Measurements from ENCODE around the gene NDUFB2. TPM values are rescaled to one million over a fixed set of nuclear protein-coding genes. Genes with fewer than 3 reads are reported as not detected.
A peak's percentile ranks its signal among the peaks of the same experiment; 100 is the strongest.

NDUFB2 gene
- total and polyA plus RNA-seq, 2 of the 13 experiments (the other 11 are each of a cell fraction or from before 2014, with no cell fraction given), result 206 to 221 TPM

DNA sequence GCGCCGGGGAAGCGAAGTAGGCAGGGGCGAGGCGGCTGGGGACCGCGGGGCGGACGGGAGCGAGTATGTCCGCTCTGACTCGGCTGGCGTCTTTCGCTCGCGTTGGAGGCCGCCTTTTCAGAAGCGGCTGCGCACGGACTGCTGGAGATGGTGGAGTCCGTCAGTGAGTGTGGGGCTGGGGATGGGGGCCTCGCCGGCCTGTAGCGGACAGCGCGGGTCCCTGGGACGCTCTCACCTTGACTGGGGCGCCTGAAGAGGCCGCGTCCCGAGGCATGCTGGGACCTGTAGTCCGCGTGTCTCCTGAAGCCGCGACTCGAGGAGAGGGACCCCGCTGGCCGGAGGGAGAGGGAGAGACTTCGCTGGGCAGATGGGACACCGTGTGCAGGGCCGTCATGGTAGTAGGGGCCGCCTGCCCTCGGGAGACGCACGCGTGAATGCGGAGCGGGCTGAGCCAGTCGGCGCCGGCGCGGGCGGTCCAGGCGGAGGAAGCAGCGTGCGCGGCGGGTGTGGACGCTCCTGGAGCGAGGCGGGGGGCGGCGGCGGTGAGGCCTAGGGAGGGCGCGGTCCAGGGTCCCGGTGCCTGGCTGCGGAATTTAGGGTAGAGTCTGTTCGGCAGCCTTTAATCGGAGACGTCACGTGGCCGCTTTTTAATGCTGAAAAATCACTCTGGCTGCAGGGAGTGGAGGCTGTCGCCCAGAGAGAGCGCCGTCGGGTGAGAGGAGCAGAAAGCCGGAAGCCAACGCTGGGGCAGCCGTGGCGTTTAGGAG, at the start of gene NDUFB2 (continued):
- no peak for TF ChIP-seq CBX1 (IDR thresholded peaks at IDR 0.05; ENCODE audit: low read depth)
- TF ChIP-seq, protein P1, sequence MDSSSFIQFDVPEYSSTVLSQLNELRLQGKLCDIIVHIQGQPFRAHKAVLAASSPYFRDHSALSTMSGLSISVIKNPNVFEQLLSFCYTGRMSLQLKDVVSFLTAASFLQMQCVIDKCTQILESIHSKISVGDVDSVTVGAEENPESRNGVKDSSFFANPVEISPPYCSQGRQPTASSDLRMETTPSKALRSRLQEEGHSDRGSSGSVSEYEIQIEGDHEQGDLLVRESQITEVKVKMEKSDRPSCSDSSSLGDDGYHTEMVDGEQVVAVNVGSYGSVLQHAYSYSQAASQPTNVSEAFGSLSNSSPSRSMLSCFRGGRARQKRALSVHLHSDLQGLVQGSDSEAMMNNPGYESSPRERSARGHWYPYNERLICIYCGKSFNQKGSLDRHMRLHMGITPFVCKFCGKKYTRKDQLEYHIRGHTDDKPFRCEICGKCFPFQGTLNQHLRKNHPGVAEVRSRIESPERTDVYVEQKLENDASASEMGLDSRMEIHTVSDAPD (CRISPR knock-in tag; IDR thresholded peaks at IDR 0.05), result 0 out of 2 replicates have a peak, but pooled peaks have one; percentile 67
- no peak for TF ChIP-seq HNRNPUL1 (IDR thresholded peaks at IDR 0.05; ENCODE audit: low read depth, low read length)
- TF ChIP-seq, protein P2, sequence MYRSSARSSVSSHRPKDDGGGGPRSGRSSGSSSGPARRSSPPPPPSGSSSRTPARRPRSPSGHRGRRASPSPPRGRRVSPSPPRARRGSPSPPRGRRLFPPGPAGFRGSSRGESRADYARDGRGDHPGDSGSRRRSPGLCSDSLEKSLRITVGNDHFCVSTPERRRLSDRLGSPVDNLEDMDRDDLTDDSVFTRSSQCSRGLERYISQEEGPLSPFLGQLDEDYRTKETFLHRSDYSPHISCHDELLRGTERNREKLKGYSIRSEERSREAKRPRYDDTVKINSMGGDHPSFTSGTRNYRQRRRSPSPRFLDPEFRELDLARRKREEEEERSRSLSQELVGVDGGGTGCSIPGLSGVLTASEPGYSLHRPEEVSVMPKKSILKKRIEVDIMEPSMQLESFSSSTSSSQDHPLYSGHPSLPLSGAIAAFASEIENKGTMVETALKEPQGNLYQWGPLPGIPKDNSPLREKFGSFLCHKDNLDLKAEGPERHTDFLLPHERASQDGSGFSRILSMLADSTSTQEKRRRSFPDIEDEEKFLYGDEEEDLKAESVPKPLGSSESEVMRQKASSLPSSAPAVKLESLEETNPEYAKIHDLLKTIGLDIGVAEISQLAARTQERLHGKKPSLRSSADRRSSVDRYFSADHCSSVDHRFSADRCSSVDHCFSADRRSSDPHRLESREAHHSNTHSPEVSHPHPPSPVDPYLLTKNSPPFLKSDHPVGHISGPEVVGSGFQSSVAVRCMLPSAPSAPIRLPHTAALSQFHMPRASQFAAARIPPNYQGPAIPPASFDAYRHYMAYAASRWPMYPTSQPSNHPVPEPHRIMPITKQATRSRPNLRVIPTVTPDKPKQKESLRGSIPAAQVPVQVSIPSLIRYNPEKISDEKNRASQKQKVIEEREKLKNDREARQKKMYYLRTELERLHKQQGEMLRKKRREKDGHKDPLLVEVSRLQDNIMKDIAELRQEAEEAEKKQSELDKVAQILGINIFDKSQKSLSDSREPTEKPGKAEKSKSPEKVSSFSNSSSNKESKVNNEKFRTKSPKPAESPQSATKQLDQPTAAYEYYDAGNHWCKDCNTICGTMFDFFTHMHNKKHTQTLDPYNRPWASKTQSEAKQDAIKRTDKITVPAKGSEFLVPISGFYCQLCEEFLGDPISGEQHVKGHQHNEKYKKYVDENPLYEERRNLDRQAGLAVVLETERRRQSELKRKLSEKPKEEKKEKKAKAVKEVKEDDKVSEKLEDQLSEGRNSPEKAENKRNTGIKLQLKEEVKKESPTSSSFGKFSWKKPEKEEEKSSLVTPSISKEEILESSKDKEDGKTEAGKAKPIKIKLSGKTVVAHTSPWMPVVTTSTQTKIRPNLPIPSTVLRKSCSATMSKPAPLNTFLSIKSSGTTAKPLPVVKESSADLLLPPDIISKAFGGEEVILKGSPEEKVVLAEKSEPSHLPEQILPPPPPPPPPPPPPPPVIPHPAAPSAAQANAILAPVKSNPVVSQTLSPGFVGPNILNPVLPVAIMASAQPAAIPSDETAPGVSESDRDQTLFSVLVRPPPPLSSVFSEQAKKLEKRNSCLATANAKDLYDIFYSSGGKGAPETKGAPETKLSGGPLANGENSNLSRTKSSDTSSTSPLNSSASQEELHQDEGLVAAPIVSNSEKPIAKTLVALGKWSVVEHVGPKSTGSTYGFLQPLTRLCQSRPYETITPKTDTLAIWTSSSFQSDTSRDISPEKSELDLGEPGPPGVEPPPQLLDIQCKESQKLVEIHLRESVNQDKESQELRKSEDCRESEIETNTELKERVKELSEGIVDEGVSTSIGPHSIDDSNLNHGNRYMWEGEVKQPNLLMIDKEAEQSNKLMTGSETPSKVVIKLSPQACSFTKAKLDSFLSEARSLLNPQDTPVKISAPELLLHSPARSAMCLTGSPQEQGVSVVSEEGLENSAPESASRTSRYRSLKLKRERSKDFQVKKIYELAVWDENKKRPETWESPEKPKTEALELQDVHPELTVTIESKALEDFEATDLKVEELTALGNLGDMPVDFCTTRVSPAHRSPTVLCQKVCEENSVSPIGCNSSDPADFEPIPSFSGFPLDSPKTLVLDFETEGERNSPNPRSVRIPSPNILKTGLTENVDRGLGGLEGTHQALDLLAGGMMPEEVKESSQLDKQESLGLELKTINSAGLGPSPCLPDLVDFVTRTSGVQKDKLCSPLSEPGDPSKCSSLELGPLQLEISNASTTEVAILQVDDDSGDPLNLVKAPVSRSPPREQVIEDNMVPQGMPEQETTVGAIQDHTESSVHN (CRISPR knock-in tag; IDR thresholded peaks at IDR 0.05), result peak; percentile 81; the same call in 1 of the 2 replicates
- TF ChIP-seq, protein P3, sequence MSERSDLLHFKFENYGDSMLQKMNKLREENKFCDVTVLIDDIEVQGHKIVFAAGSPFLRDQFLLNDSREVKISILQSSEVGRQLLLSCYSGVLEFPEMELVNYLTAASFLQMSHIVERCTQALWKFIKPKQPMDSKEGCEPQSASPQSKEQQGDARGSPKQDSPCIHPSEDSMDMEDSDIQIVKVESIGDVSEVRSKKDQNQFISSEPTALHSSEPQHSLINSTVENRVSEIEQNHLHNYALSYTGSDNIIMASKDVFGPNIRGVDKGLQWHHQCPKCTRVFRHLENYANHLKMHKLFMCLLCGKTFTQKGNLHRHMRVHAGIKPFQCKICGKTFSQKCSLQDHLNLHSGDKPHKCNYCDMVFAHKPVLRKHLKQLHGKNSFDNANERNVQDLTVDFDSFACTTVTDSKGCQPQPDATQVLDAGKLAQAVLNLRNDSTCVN (CRISPR knock-in tag; IDR thresholded peaks at IDR 0.05; ENCODE audit: borderline replicate concordance), result peak; percentile 55
- TF ChIP-seq, protein P4, sequence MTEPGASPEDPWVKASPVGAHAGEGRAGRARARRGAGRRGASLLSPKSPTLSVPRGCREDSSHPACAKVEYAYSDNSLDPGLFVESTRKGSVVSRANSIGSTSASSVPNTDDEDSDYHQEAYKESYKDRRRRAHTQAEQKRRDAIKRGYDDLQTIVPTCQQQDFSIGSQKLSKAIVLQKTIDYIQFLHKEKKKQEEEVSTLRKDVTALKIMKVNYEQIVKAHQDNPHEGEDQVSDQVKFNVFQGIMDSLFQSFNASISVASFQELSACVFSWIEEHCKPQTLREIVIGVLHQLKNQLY (CRISPR knock-in tag; IDR thresholded peaks at IDR 0.05), result no peak
- no peak for TF ChIP-seq HIVEP1 (CRISPR knock-in tag; IDR thresholded peaks at IDR 0.05)
- TF ChIP-seq ZNF816 (CRISPR knock-in tag; IDR thresholded peaks at IDR 0.05; ENCODE audit: borderline replicate concordance), result no peak; the same call in 1 of the 2 replicates
- TF ChIP-seq ZNF296 (CRISPR knock-in tag; conservative IDR thresholded peaks at IDR 0.05), result no peak
- no peak; the same call in 1 of the 2 replicates for TF ChIP-seq ZKSCAN8 (CRISPR knock-in tag; IDR thresholded peaks at IDR 0.05; ENCODE audit: borderline replicate concordance)
- TF ChIP-seq, protein P5, sequence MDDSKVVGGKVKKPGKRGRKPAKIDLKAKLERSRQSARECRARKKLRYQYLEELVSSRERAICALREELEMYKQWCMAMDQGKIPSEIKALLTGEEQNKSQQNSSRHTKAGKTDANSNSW (CRISPR knock-in tag; IDR thresholded peaks at IDR 0.05; ENCODE audit: borderline replicate concordance), result no peak; the same call in 1 of the 2 replicates
